Stimulated activated CD4-positive, alpha-beta T cell treated with anti-CD3 and anti-CD28 coated beads, Interleukin-1b, Interleukin-23, amount 100 ng/mL, for 1 hour (primary cell): ENCODE data around the gene C1orf185.
"Not testable (repeated sequence)": the region's sequence is repeated elsewhere in the genome, so short reads cannot be mapped to it uniquely, and the experiment has no call there.

Source experiments
- DNase-seq, 2 donors: peaks; one replicate each; pipeline ENCODE4 v3.0.0-alpha.2; 2020; ENCODE audit warnings: low read depth in 2 of 2

C1orf185 gene

GRCh38 chr1:51101976-51102375, at the start of gene C1orf185:
Gene C1orf185, plus strand, starts transcription at chr1:51102228. Its CDS starts 6 bp downstream, at chr1:51102234.
- no peak for DNase-seq

DNA sequence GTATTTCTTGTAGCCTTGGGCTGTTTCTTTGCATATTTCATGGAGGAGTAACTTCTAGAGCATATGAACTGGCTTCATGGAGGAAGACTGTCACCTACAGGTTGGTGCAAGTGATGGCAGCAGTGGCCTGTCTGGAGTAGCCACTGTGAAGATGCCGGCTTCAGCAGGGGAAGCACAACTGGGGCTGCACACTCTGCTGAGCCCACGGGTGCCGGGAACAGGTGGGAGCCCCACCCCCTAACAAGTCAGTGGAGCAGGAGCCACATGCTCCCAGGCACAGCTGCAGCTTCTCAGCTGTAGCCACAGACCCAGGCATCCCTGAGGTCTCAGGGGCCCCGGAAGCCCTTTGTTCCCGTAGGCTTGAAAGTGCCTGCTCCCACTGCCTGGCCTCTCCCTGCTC, 43.2 kb upstream of the C1orf185 start:
- no peak for DNase-seq

- DNase-seq, result no peak
Observed at GRCh38 chr1:51061231-51061918, 40.7 kb upstream of the C1orf185 start.

- DNase-seq, result no peak
Observed at GRCh38 chr1:51063121-51063520, 38.9 kb upstream of the C1orf185 start.

DNA sequence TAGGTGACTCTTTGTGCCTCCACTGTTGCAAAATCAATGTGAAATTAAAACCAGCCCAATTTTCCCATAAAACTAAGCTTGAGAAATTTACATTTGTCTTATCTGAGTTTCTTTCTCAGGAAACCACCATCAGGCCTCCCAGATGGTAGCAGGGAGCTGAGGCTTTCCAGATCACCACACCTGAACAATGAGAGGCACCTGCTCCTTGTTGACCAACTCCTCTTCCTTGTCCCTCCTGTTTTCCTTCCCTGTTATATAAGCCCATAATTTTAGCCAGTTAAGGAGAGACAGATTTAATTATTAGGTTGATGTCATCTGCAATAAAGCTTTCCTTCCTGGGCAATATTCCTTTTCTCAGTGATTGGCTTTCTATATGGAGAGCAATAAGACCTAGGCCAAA, 32.0 kb upstream of the C1orf185 start:
- no peak for DNase-seq

DNA sequence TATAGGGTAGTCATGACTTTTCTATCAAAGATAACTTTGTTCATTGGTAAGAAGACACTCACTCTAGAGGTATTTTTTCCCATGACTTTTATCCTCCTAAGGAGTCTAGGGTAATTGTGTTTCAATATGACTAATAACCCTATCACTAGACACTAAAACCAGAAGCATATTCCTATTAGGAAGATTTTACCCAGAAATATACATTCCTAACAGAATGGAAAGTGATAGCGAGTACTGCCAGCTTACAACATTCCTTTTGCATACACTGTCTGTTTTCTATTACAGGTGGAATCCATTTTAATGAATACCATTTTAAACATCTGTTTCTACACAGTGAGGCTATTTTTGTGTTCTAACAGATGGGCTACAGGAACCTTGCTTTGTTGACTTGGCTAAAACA, 31.4 kb upstream of the C1orf185 start:
- DNase-seq, result no peak

DNA sequence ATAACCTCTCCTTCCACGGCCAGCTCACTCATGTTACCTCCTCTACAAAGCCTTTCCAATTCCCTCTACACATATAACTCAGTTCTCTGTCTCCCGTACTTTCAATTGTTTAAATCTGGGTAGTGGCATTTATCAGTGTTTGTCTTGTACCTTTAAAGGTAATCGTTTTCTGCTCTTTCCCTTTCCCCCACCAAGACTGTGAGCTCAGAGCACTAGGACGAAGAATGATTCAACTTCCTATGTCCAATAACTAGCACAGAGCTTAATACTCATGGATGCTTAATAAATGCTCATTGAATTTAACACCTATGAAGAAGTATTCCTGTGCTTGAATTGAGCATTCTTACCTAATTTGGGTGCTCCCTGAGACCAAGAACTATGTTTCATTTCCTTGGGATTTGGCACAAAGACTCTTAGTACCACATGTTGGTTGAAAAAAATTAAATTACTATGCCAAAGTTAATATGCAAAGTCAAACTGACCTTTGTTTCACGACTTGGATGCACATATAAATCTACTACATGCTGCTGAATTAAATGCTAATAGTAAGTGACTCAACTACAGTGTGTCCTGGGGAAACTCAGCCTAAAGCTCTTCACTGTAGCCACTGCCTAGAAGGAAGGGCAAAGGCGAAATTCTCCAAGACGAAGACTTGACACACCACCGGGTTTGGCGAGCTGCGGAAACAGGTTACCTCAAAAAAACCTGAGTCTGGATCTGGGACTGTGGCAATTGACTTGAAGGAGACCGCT, 30.6 kb upstream of the C1orf185 start:
- DNase-seq, result no peak

GRCh38 chr1:51072043-51072439, 30.0 kb upstream of the C1orf185 start:
- DNase-seq, result no peak

DNA sequence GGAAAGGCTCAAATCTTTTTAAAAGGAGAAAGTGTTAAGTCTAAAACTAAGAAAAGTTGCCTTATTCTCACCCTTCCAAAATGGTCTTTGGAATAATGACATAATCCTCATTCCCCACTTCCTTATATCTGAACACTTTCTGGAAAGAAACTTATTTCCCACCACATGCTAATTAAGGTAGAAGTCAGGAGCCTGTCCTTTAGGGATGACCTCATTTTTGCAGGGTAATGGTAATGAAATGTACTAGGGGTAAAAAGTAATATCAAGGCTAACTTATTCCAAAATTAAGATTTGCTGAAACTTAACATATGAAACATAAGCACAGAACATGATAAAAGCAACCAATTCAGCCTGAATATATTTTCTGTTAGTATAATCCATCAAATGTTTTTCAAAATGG, 29.4 kb upstream of the C1orf185 start:
- no peak for DNase-seq

- DNase-seq, result no peak
Observed at GRCh38 chr1:51073456-51073855, 28.6 kb upstream of the C1orf185 start.

- no peak for DNase-seq
Observed at GRCh38 chr1:51086496-51087271, 15.3 kb upstream of the C1orf185 start.

- DNase-seq, result no peak
Observed at GRCh38 chr1:51088474-51088873, 13.6 kb upstream of the C1orf185 start.

DNA sequence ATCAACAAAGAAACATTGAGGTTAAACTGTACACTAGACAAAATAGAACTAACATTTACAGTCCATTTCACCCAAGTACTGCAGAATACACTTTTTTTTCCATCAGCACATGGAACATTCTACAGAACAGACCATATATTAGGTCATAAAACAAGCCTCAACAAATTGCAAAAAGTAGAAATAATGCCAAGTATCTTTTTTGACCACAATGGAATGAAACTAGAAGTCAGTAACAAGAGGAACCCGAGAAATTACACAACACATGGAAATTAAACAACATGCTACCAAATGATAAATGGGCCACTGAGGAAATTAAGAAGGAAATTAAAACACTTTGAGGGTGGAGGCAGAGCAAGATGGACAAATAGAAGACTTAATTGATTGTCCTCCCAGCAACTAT, 8.4 kb upstream of the C1orf185 start:
- no peak for DNase-seq

- no peak for DNase-seq
Observed at GRCh38 chr1:51097171-51097570, 4.9 kb upstream of the C1orf185 start.

GRCh38 chr1:51100264-51100880, 1.7 kb upstream of the C1orf185 start:
- DNase-seq, result no peak

GRCh38 chr1:51114137-51114536, 12.1 kb downstream of the C1orf185 start:
- DNase-seq, result no peak

DNA sequence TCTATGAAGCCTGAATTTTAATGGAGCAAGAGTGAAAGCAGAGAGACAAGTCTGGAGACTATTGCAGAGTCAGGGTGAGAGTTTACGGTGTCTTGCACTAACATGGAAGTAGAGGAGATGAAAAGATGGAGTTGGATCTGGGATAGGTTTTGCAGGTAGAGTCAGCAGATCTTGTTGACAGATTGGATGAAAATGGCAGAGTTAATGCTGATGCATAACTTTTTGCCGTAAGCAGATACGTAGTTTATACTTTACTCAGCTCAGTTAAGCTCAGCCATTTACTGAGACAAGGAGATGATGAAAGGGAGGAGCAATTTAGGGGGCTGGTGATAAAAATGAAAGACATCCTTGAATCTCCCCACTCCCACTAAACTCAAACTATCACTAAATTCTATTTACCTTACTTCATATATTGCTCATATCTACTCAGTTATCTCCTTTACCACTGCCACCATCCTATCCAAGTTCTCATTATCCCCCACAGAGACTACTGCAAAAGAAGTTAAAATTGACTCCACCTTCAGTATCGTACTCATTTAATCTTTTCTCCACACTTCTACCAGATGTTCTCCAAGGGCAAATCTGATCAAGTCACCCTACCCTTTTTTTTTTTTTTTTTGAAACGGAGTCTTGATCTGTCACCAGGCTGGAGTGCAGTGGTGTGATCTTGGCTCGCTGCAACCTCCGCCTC, 13.8 kb downstream of the C1orf185 start:
- DNase-seq, result no peak

DNA sequence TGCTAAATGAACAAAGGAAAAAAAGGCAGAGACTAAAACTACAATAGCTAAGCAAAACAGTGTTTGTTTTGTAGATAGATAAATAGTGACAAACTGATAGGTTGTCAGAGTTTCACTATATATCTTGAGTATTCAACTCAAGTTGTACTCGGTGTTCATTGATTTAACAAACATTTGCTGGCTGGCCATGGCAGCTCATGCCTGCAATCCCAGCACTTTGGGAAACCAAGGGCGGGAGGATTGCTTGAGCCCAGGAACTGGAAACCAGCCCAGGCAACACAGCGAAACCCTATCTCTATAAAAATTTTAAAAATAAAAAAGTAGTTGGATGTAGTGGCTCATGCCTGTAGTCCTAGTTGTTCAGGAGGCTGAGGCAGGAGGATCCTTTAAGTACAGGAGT, 17.3 kb downstream of the C1orf185 start:
- DNase-seq, result no peak

- no peak for DNase-seq
Observed at GRCh38 chr1:51120629-51121028, 18.6 kb downstream of the C1orf185 start.

DNA sequence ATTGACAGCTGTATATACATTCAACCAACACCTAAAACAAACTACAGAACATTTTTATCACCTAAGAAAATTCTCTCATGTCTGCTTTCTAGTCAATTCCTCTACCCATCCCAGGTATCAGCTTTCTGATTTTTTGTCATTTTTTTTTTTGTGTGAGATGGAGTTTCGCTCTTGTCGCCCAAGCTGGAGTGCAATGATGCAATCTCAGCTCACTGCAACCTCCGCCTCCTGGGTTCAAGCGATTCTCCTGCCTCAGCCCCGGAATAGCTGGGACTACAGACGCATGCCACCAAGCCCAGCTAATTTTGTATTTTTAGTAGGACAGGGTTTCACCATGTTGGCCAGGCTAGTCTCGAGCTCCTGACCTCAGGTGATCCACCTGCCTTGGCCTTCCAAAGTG, 25.1 kb downstream of the C1orf185 start:
- not testable (repeated sequence) for DNase-seq

- no peak for DNase-seq
Observed at GRCh38 chr1:51131185-51131584, 29.2 kb downstream of the C1orf185 start.

GRCh38 chr1:51133045-51133444, 31.0 kb downstream of the C1orf185 start:
- DNase-seq, result no peak
